HG03097 (cell line): Measurements from ENCODE around the gene WWOX.

Experiments
- ATAC-seq: cut with Tn5 transposase; IDR thresholded peaks from one replicate; pipeline ENCODE4 v1.9.1; 2021; ENCODE audit not compliant: unreplicated experiment, low FRiP score

Gene WWOX

DNA sequence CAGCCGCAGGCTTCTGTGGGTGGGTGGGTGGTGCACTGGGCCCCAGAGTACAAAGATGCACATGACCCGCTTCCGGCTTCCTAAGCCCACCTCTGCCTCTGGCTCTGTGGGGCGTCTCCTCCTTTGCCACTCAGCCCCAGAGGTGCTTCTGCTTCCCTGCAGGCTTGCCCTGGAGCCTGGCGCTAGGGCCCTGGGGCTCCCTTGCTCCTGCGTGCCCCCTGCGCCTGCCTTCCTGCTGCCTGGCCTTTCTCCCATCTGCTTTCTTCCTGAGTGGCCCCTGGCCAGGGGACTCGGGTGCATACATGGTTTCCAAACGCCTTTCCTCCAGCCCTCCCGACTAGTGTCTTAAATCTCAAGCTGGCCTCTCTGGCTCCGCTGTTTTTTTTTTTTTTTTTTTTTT is 3.4 kb downstream of the WWOX start:
- ATAC-seq, result no peak

DNA sequence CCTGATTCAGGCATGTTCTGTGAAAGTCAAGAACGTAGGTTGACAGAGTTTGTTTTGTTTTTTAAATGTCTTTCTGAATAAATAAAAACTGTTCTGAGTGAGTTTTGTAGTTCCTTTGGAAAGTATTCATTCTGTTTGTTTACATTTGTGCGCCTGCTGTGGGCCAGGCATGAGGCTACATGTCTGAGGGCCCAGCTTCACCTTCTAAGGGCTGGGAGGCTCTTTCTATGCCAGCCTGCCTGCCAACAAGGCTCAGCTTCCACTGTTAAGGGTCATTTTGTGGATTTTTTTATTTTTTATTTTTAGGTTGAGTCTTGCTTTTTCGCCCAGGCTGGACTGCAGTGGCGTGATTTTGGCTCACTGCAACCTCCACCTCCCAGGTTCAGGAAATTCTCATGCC is 6.1 kb downstream of the WWOX start:
- no peak for ATAC-seq

GRCh38 chr16:78106686-78107085 is 7.2 kb downstream of the WWOX start:
- no peak for ATAC-seq

GRCh38 chr16:78108451-78108850 is 9.0 kb downstream of the WWOX start:
- no peak for ATAC-seq

DNA sequence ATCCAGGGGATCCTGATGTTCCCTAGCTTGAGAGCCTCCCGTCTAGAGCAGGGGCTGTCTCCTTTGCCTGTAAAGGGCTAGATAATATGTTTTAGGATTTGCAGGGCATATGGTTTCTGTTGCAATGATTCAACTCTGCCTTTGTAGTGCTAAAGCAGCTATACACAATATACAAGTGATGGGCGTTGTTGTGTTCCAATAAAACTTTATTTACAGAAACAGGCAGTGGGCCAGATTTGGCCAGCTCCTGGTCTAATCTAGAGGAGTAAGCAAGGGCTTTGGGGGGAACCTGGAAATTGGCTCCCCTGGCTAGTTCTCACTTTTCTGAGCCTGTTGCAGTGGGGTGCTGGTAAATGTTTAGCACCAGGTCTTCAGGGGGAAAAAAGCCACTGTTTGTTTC is 13.8 kb downstream of the WWOX start:
- ATAC-seq, result no peak

DNA sequence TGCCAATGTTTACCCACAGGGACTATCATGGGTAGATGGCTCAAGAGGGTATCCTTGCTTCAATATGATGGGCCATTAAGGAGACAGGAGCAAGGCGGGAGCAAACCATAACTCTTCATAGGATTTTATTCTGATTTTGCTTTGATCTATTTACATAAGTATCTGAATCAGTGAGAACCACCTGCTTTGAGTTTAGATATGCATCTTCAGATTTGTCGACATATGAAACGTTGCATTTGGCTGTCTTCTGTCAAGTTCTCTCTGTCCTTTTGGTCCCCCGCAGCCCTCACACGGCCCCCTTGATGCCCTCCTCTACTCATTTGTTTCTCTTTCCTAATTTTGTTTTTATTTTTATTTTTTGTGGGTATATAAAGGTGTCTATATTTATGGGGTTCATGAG is 16.2 kb downstream of the WWOX start:
- ATAC-seq, result no peak

DNA sequence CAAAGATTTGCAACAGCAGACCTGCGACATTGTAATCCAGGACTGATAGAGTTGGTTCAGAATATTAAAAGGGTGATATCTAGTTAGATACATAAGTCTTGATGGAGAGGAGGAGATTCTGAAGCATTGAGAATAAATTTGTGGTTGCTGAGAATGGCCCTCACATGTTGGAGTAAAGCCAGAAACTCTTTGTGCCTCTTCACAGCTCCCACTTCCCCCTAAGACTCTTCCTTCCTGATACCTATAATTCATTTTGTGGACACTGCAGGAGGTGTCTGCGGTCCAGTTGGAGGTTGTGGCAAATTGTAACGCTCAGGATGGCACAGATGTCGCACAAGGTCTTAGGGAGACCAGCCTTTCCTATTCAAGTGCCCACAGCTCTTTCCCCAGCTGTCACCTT is 17.5 kb downstream of the WWOX start:
- ATAC-seq, result no peak

GRCh38 chr16:78117391-78117790 is 17.9 kb downstream of the WWOX start:
- no peak for ATAC-seq

- ATAC-seq, result no peak
These were observed 19.1 kb downstream of the WWOX start for GRCh38 chr16:78118469-78119025.

DNA sequence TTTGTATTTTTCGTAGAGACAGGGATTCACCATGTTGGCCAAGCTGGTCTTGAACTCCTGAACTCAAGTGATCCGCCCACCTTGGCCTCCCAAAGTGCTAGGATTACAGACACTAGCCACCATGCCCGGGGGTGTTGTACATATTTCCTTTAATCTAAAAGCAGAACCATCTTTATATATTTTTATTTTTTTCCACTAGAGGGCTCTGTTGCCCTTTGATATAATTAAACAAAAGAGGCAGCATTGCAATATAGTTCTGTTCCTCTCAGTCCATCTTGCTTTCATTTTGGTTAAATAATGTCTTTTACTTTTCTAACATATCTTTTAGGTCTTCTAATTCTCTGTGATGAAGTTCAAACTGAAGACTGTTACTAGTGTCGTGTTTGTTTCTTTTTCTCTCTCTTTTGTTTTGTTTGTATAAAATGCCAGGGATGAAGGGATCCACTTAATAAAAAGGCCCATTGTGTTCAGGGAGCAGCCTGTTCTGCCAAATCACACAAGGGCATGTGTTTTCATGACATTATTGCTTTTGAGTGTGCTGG is 23.4 kb downstream of the WWOX start:
- no peak for ATAC-seq

- ATAC-seq, result no peak
These were observed 25.8 kb downstream of the WWOX start for GRCh38 chr16:78125112-78125844.

DNA sequence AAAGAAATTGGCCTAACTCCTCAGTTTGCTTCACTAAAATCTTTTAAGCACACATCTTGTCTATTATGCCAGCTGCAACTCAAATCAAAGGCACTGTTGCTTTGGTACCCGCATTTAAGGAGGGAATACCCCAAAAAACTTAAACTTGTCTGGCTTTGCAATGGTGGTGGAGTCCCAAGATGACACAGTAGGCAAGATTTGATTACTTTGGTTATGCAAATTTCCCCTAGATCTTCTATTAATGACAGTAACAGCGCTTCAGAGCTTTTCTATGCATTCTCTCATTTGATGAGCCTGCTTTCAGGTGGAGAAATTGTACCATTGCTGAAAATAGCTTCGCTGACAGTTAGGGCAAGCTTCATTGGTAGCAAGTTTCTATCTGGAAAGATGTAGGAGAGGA is 27.2 kb downstream of the WWOX start:
- no peak for ATAC-seq

GRCh38 chr16:78127130-78127529 is 27.7 kb downstream of the WWOX start:
- ATAC-seq, result no peak

DNA sequence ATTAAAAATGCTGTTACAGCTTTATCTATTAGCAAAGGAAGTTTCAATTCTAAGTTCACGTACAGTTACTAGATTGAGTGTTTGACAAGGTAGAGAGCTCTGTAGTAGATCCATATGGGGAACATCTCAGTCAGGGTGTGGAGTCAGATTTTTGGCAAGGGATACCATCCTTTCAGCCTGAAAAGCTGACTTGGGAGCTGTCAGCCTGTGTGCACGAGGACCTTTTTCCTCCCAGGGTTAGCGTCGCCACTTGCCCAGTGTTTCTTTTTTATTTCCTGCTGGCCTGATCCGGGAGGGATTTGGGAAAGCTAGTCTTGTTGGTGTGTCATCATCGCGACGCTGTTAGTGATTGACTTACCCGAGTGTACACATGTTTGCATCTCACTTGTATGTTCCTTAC is 29.5 kb downstream of the WWOX start:
- ATAC-seq, result no peak

GRCh38 chr16:78129349-78129748 is 29.9 kb downstream of the WWOX start:
- no peak for ATAC-seq

DNA sequence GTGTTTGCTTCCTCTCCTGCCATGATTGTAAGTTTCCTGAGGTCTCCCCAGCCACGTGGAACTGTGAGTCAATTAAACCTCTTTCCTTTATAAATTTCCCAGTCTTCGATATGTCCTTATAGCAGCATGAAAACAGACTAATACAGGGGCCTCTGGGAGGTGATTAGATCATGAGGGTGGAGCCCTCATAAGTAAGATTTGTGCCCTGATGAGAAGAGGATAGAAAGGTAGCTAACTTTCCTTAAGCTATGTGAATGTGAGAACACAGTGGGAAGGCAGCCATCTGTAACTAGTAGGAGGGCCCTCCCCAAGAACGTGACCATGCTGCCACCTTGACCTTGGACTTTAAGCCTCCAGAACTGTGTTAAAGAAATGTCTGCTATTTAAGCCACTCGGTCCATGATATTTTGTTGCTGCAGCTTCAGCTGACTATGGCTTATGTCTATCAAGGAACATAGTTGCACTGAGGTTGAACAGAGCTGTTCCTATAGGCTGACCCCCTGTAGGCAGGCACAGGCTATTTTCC is 30.7 kb downstream of the WWOX start:
- no peak for ATAC-seq

DNA sequence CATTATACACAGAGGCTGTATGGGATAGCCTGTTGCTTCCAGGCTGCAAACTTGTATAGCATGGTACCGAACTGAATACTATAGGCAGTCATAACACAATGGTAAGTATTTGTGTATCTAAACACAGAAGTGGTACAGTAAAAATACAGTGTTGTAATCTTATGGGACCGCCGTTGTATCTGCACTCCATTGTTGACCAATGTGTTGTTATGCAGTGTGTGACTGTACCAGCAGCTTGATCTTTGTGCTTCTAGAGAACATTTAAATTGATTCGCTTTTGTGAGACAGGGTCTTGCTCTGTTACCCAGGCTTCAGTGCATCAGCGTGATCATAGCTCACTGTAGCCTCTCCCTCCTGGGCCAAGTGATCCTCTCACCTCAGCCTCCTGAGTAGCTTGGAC is 31.5 kb downstream of the WWOX start:
- ATAC-seq, result no peak

DNA sequence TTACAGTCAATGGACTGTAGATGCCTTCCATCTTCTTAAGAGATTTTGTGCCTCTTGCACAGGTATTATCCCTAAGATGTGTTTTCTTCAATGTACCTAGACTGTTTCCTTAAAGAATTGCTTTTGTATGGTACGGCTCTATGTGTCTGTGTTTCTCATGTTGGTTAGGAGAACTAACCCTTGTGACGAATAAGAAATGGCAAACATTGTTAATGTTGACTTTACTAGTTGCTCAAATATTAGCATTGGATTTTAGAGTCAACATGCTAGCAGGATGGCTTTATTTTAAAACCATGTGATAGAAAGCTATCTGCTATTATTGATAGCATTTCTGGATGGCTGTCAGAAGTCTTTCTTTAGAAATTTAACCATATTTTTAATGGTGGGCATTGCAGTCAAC is 34.5 kb downstream of the WWOX start:
- no peak for ATAC-seq

DNA sequence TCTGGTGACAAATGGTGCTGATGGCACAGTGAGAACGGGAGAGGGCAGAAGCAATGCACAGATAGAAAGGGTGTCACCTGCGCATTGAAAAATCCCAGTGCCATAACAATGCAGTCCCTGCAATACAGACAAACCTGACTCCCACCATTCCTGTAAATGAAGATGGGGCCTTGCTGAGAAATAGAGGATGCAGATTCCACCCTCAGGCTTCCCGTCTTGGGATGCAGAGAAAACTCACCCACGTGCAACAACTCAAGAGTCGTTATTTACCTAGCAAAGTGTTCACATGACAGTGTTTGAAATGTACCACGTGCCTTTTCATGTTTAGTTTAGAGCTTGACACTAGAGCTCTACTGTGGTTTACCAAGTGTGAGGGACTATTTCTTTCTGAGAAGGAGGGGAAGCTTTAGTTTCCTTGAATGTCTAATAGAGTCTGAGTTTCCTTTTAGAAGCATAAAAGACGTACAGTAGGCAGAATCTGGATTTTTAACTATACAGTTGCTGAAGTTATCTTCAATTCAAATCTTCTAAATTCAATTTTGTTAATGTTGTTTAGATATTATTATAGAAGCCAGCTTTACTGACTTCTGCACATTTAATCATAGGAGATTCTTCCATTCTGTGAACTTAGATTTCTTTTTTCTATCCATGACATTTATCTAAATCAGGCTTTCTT is 35.6 kb downstream of the WWOX start:
- ATAC-seq, result no peak

- ATAC-seq, result no peak
These were observed 37.7 kb downstream of the WWOX start for GRCh38 chr16:78137179-78137578.

- no peak for ATAC-seq
These were observed 38.5 kb downstream of the WWOX start for GRCh38 chr16:78137782-78138616.
